GM15510 (cell line): ENCODE data around the gene NELFB.

ENCODE experiments used
- POLR2A ChIP-seq: IDR thresholded peaks from 3 replicates; pipeline ENCODE4 v1.6.1; 2011; ENCODE audit warnings: borderline replicate concordance; ENCODE audit not compliant: insufficient read length; ENCODE audit errors: extremely low read depth

Gene NELFB

DNA sequence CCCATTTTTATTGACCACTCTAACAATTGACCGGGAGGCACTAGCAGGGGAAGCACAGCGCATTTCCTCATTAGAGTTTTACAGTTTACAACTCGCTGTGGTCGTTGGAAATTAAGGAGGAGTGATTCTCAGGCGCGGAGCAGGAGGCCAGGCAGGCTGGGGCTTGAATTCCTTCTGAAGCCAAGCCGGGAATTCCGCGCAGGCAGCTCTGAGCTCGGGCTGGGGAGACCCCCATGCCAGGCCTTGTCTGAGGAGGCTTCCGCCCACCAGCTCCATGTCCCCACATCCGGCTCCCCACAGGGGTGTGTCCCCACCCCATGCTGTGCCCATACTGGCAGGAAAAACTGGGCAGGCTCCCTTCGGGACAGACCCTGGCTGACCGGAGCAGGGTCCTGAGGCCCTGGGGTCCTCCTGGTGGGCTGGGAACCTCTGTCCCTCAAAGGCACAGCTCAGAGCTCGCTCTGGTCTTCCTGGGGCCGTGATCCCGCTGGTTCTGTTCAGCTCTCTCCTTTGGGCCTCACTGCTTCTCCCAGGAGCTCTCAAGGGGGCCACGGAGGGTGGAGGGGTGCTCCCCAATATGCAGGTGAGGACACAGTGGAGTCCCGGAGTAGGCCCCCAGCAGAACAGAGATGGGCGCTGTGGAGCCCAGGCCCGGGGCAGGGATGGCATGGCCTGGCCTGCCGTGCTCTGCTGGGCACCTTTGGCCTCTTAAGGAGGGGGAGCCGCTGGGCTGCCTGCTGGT is 48.2 kb downstream of the NELFB start:
- TF ChIP-seq POLR2A: no peak

- no peak for TF ChIP-seq POLR2A
These were observed 48.8 kb downstream of the NELFB start for GRCh38 chr9:137303893-137304382.

GRCh38 chr9:137304383-137305059 is 49.4 kb downstream of the NELFB start:
- TF ChIP-seq POLR2A: no peak

- no peak for TF ChIP-seq POLR2A
These were observed 50.1 kb downstream of the NELFB start for GRCh38 chr9:137305060-137305797.

DNA sequence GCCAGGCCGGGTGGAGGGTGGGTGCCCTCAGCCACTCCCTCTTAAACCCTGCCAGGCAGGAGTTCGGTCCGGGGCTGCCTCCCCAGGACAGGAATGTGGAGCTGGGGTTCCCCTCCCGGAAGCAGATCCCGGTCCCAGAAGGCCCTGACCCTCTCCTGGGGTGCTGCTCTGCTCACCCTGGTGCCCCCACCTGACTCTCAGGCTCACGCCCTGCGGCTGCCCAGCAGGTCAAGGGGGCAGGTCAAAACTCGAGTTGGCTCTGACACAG is 50.6 kb downstream of the NELFB start:
- no peak for TF ChIP-seq POLR2A

DNA sequence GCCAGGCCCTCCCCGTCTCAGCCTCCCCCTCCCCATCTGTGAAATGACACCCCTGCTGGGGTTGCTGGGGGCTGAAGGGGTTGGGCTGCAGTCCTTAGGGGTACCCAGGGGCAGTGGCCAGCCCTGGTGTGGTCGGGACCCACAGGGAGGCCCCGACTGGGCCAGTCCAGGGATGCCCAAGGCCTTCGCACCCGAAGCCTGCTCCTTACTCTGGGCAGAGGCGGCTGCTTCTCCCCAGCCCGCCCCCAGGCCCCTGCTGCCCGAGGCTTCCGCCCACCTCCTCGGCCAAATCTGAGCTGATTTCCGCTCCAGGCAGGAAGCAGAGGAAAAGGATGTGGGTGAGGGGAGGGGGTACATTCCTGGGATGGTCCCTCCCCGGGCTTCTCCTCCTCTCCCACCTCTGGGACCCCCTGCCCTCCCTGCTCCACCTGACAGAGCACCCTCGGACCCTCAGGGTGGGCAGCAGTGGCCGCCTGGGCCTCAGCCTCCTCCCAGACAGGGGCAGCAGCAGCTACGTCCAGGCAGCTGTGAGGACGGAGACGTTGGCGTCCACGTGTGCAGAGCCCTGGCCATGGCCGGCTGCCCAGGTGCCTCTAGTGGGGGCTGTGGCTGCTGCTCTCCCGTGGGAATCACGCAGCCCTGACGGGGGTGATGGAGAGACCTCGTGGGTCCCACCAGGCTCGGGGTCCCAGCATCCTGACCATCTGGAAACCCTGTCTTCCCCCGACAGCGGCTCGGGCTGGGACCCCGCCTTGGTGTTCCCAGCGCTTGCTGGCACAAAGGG is 51.1 kb downstream of the NELFB start:
- no peak for TF ChIP-seq POLR2A

- no peak for TF ChIP-seq POLR2A
These were observed 51.7 kb downstream of the NELFB start for GRCh38 chr9:137306850-137307254.

DNA sequence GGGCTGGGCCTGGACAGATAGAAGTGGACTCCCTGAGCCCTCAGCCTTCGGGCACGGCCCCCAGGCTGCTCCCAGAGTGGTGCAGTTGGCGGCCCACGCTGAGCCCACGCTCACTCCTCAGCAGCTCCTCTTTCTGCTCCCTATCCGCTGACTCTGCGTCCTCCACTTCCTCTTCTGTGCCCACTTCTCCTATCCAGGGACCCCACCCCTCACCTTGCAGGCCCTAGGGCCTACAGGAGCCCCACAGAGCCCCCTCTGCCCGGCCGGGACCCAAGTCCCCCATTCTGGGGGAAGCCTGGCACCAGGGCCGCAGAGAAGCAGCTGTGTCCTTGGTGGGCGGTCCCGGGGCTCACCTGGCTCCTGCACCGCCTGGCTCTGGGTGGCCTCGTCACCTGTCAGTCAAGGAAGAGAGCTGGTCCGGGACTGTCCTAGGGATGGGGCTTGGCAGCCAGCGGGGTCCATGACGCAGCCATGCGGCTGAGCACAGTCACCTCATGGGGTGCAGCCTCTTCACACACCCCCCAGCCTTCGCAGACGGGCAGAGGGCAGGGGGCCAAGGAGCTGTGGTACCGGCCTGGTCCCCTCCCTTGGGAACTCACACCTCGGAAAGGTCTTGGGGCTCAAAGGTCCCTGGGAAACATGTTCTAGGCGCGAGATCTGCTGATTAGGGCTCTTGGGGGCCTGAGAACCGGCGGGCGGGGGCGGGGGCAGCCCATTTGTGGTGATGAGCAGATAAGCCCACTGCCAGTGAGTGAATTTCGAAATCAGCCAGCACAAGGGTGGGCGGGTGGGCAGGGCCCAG is 52.3 kb downstream of the NELFB start:
- no peak for TF ChIP-seq POLR2A

DNA sequence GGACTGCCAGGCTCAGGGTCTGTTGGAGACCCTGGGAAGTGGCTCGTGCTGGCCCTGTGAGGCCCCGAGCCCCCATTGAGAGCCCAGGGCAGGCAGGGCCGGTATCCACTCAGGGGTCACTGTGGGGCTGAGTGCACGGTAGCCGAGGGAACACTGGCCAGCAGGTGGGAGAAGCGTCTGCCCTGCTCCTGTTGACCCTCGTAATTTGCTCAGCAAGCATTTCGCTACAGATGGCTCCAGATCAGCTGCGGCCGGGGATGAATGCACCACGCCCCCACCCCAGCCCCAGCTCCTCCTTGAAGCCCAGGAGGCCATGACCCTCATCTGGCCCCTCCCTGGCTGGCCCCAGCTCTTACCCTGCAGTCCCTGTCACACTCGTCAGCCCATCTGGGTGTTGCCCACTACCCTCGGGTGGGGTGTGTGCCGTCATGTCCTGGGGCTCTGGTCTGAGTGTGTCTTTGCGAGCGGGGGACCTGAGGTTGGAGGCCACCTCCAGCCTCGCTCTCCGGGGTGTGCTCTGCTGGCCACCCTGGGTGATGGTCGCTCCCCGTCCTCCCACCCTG is 53.0 kb downstream of the NELFB start:
- TF ChIP-seq POLR2A: no peak

- TF ChIP-seq POLR2A: no peak
These were observed 54.5 kb downstream of the NELFB start for GRCh38 chr9:137309368-137310188.

GRCh38 chr9:137310189-137311052 is 55.3 kb downstream of the NELFB start:
- TF ChIP-seq POLR2A: no peak
